PC-3 (cell line): ENCODE data around the gene MPPED2. TPM values are rescaled to one million over a fixed set of nuclear protein-coding genes. Genes with fewer than 3 reads are reported as not detected.

Source experiments
- ATAC-seq: fragments of 200-7000 bp; cut with Tn5 transposase; 2 replicates; pipeline ENCODE4 v1.9.1; 2020; ENCODE audit warnings: mild to moderate bottlenecking, moderate library complexity
- BruUV-seq: library from RNA; stranded (reverse); fragments of 400-500 nt; replicated peaks from 2 replicates; lab custom pipeline; 2021; lab: Mats Ljungman, UMichigan
- CTCF ChIA-PET: fragments of 300-600 bp; sonication (Branson Sonifier 250); formaldehyde crosslinking; loops from one replicate; lab custom pipeline; 2022; ENCODE audit warnings: antibody characterized with exemption; lab: Charles Lee
- POLR2A ChIA-PET: fragments of 300-600 bp; sonication (Branson Sonifier 250); formaldehyde crosslinking; loops from one replicate; lab custom pipeline; 2022; ENCODE audit warnings: antibody characterized with exemption; ENCODE audit not compliant: unreplicated experiment; lab: Charles Lee
- DNase-seq: peaks from one replicate; pipeline ENCODE4 v3.0.0-alpha.2; 2015
- H2AFZ ChIP-seq: fragments of 300-600 bp; sonication (generic); 2 replicates; pipeline ENCODE4 v1.6.0; 2016; ENCODE audit warnings: antibody characterized with exemption, low read length
- H3F3A ChIP-seq: fragments of 300-600 bp; sonication (generic); one replicate; pipeline ENCODE4 v1.6.0; 2017; ENCODE audit warnings: antibody characterized with exemption, low read length, control low read depth, mild to moderate bottlenecking; ENCODE audit not compliant: unreplicated experiment
- H3K27ac ChIP-seq: fragments of 300-600 bp; sonication (generic); 2 replicates; pipeline ENCODE4 v1.5.1; 2016; ENCODE audit warnings: mild to moderate bottlenecking, low read length
- H3K27me3 ChIP-seq: fragments of 300-600 bp; sonication (generic); 2 replicates; pipeline ENCODE4 v1.6.1; 2016; ENCODE audit warnings: low read length, mixed read lengths
- H3K36me3 ChIP-seq: fragments of 300-600 bp; sonication (generic); 2 replicates; pipeline ENCODE4 v1.6.1; 2016; ENCODE audit warnings: low read depth, mixed run types, low read length, mixed read lengths
- H3K4me1 ChIP-seq: fragments of 300-600 bp; sonication (generic); 2 replicates; pipeline ENCODE4 v1.5.1; 2016; ENCODE audit warnings: low read length; ENCODE audit not compliant: insufficient read depth
- H3K4me2 ChIP-seq: fragments of 300-600 bp; sonication (generic); 2 replicates; pipeline ENCODE4 v1.6.0; 2016; ENCODE audit warnings: low read length
- H3K4me3 ChIP-seq: fragments of 300-600 bp; sonication (generic); 2 replicates; pipeline ENCODE4 v1.5.1; 2016; ENCODE audit warnings: mild to moderate bottlenecking, low read length, mixed read lengths
- H3K79me2 ChIP-seq: fragments of 300-600 bp; sonication (generic); 2 replicates; pipeline ENCODE4 v1.6.1; 2017; ENCODE audit warnings: low read length, mixed read lengths
- H3K9ac ChIP-seq: fragments of 300-600 bp; sonication (generic); 2 replicates; pipeline ENCODE4 v1.6.0; 2016; ENCODE audit warnings: mild to moderate bottlenecking, low read length
- H3K9me2 ChIP-seq: fragments of 300-600 bp; sonication (generic); replicated peaks from 2 replicates; pipeline ENCODE4 v1.6.1; 2016; ENCODE audit warnings: mixed run types, low read length, mixed read lengths
- H3K9me3 ChIP-seq: fragments of 300-600 bp; sonication (generic); 2 replicates; pipeline ENCODE4 v1.6.1; 2016; ENCODE audit warnings: low read length, mixed read lengths
- H4K20me1 ChIP-seq: fragments of 300-600 bp; sonication (generic); 2 replicates; pipeline ENCODE4 v1.6.1; 2016; ENCODE audit warnings: low read length, mixed read lengths
- EZH2 ChIP-seq: fragments of 300-600 bp; sonication (generic); IDR thresholded peaks from one replicate; pipeline ENCODE4 v1.6.1; 2017; ENCODE audit warnings: antibody characterized with exemption, mild to moderate bottlenecking, low read length; ENCODE audit not compliant: unreplicated experiment
- EZH2phosphoT487 ChIP-seq: fragments of 300-600 bp; sonication (generic); IDR thresholded peaks from 2 replicates; pipeline ENCODE4 v1.6.1; 2018; ENCODE audit warnings: mild to moderate bottlenecking, antibody characterized with exemption, low read length, borderline replicate concordance
- intact Hi-C: fragments of 100-400 bp; cut with micrococcal nuclease; formaldehyde crosslinking; loops from 2 replicates; pipeline ENCODE4 v1.9.0; 2023
- total RNA-seq: library from RNA; depleted of rRNA; stranded (reverse); fragments of >200 nt; gene quantifications from 2 replicates; pipeline ENCODE4 v1.2.3, GENCODE V29; 2014
- TF ChIP-seq, protein P1 (sequence below): fragments of 300-600 bp; sonication (generic); conservative IDR thresholded peaks from 2 replicates; pipeline ENCODE4 v1.5.1; 2017; ENCODE audit warnings: antibody characterized with exemption, low read depth, mild to moderate bottlenecking, low read length

MPPED2 gene
- total RNA-seq, 1 experiment from 2014 or later = not detected

DNA sequence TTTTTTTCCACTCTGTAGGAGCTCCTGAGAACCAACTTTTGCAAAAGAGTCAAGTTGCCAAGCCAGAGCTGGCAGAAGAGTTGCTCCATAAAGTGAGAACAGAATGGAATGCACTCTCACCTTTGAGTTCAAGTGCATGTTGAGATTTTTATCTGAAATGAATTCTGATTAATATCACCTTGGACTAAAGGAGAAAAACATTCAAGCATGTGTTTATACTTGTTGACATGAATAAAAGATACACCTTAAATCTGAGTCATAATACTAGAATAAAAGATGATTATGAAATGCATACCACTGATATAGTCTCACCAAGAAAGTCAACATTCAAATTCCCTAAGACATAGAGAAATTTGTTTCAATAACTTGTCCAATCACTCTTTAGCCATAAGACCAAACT, 225.4 kb downstream of the MPPED2 start:
- no peak for DNase-seq
- Histone ChIP-seq H4K20me1 (no peaks in the 10 kb centered on the region), H3K9me3 (no peaks in the 10 kb centered on the region), H3K4me1 (no peaks in the 10 kb centered on the region), H3K27me3 (no peaks in the 10 kb centered on the region), H3K4me2 (no peak overlapping the region), H3K36me3 (no peaks in the 10 kb centered on the region), H3K4me3 (no peak overlapping the region), H3K79me2 (no peaks in the 10 kb centered on the region), H3K27ac (no peak overlapping the region), H3K9ac (no peak overlapping the region), H3K9me2 (no peaks in the 10 kb centered on the region), H3F3A (no peaks in the 10 kb centered on the region), H2AFZ (no peak overlapping the region)
- CTCF ChIA-PET = no interaction called here
- BruUV-seq = no TSS peak
- no peak for TF ChIP-seq EZH2phosphoT487
- no peak for TF ChIP-seq EZH2
- TF ChIP-seq, protein P1, sequence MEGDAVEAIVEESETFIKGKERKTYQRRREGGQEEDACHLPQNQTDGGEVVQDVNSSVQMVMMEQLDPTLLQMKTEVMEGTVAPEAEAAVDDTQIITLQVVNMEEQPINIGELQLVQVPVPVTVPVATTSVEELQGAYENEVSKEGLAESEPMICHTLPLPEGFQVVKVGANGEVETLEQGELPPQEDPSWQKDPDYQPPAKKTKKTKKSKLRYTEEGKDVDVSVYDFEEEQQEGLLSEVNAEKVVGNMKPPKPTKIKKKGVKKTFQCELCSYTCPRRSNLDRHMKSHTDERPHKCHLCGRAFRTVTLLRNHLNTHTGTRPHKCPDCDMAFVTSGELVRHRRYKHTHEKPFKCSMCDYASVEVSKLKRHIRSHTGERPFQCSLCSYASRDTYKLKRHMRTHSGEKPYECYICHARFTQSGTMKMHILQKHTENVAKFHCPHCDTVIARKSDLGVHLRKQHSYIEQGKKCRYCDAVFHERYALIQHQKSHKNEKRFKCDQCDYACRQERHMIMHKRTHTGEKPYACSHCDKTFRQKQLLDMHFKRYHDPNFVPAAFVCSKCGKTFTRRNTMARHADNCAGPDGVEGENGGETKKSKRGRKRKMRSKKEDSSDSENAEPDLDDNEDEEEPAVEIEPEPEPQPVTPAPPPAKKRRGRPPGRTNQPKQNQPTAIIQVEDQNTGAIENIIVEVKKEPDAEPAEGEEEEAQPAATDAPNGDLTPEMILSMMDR = no peak
- POLR2A ChIA-PET = no interaction called here
- no peak for ATAC-seq
- intact Hi-C loops = no loop called here
